ENCODE results near the gene NSUN4. TPM values are rescaled to one million over a fixed set of nuclear protein-coding genes. Genes with fewer than 3 reads are reported as not detected.

NSUN4 gene
- total and polyA plus RNA-seq, 8 donors: 1.2 to 56.7 (median 11.4) TPM

- Histone ChIP-seq H3K27me3 (no peaks in the 10 kb centered on the region), H3K27ac (no peak overlapping the region), H3K9me3 (no peaks in the 10 kb centered on the region), H3K4me3 (no peak overlapping the region), H3K4me1 (peaks cover 5 to 16% (median 9%) of the 10 kb centered on the region in 4 donors), H3K36me3 (peaks cover 5 to 61% (median 58%) of the 10 kb centered on the region in 4 donors)
- DNase-seq: no peak
- WGBS, 5 donors: 88 to 93% (median 90%) methylated on average over 17 of the region's 17 CpGs
- intact Hi-C loops (cut with DNase I; ENCODE audit: low total_unique reads): no loop called here
- TF ChIP-seq POLR2A (IDR thresholded peaks at IDR 0.05): no peak
- no peak for TF ChIP-seq POLR2AphosphoS5 (IDR thresholded peaks at IDR 0.05)
- TF ChIP-seq CTCF (IDR thresholded peaks at IDR 0.05): no peak
- no peak for TF ChIP-seq EP300 (IDR thresholded peaks at IDR 0.05)
Measured at GRCh38 chr1:46410156-46411009, 69.8 kb downstream of the NSUN4 start.

DNA sequence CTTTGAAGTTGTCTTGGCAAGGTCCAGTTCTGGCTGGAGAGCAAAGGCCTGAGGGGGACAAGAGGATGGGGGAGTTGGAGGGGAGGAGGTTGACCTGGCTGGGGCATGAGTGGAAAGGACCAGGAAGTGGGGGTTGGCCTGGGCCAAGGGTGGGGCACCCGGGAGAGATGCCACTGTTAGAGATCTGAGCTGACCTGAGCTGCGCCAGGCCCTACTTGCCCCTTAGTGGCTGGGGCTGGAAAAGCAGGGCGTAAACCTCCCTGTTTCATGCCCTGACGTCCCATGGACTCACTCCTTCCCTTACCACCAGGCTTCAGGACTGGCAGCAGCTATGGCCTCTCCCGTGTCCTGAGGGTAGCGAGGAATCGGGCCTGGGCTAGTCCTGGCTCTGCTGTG, 70.4 kb downstream of the NSUN4 start:
- intact Hi-C loops (cut with DNase I; ENCODE audit: low total_unique reads): no loop called here
- no peak for TF ChIP-seq EP300 (IDR thresholded peaks at IDR 0.05)
- TF ChIP-seq POLR2AphosphoS5 (IDR thresholded peaks at IDR 0.05): no peak
- no peak for TF ChIP-seq POLR2A (IDR thresholded peaks at IDR 0.05)
- TF ChIP-seq CTCF (IDR thresholded peaks at IDR 0.05): no peak
- Histone ChIP-seq H3K27me3 (no peaks in the 10 kb centered on the region), H3K9me3 (no peaks in the 10 kb centered on the region), H3K27ac (no peak overlapping the region), H3K4me3 (no peak overlapping the region), H3K36me3 (peaks cover 5 to 61% (median 58%) of the 10 kb centered on the region in 4 donors), H3K4me1 (peaks cover 3 to 9% (median 6%) of the 10 kb centered on the region in 4 donors)
- DNase-seq: no peak
- 83 to 90% (median 83%) methylated on average over 6 to 7 of the region's 7 CpGs for WGBS, 5 donors

Other genes starting within 250 kb of the NSUN4 start
- gene PIK3R3, start 208.2 kb upstream of the NSUN4 start, total RNA-seq: 10 to 100 TPM; 10.4 to 33.8 (median 15.2) TPM
- 1 to 10 TPM; 3.4 to 4.9 (median 3.7) TPM for gene PIK3R3, start 208.2 kb upstream of the NSUN4 start, polyA plus RNA-seq
- gene TSPAN1, start 165.7 kb upstream of the NSUN4 start, total RNA-seq: 100 to 1,000 TPM in 2 of 5 donors, 10 to 100 TPM in 3; 52.1 to 154 (median 79.9) TPM
- 100 to 1,000 TPM in 1 of 3 donors, 10 to 100 TPM in 2; 35.9 to 131 (median 38.5) TPM for gene TSPAN1, start 165.7 kb upstream of the NSUN4 start, polyA plus RNA-seq
- gene P3R3URF, start 164.3 kb upstream of the NSUN4 start, total RNA-seq: not detected
- gene P3R3URF, start 164.3 kb upstream of the NSUN4 start, polyA plus RNA-seq: not detected
- gene POMGNT1, start 142.4 kb upstream of the NSUN4 start, total RNA-seq: 10 to 100 TPM in 4 of 5 donors, 1 to 10 TPM in 1; 2.9 to 47.3 (median 30.9) TPM
- 10 to 100 TPM; 32.1 to 41.5 (median 40.3) TPM for gene POMGNT1, start 142.4 kb upstream of the NSUN4 start, polyA plus RNA-seq
- gene LURAP1, start 137.5 kb upstream of the NSUN4 start, total RNA-seq: 10 to 100 TPM in 1 of 5 donors, 1 to 10 TPM in 3, not detected in 1; 1.2 to 30.8 (median 6.0) TPM
- gene LURAP1, start 137.5 kb upstream of the NSUN4 start, polyA plus RNA-seq: 1 to 10 TPM; 2.9 to 4.4 (median 3.4) TPM
- 10 to 100 TPM in 2 of 5 donors, 1 to 10 TPM in 2, under 1 TPM in 1; 0.45 to 99.6 (median 3.9) TPM for gene RAD54L, start 93.0 kb upstream of the NSUN4 start, total RNA-seq
- gene RAD54L, start 93.0 kb upstream of the NSUN4 start, polyA plus RNA-seq: 1 to 10 TPM; 2.6 to 6.5 (median 3.2) TPM
- gene LRRC41, start 37.2 kb upstream of the NSUN4 start, total RNA-seq: 100 to 1,000 TPM in 1 of 5 donors, 10 to 100 TPM in 4; 21.6 to 110 (median 61.9) TPM
- gene LRRC41, start 37.2 kb upstream of the NSUN4 start, polyA plus RNA-seq: 10 to 100 TPM; 22.3 to 28.7 (median 22.7) TPM
- gene UQCRH, start 37.1 kb upstream of the NSUN4 start, total RNA-seq: 100 to 1,000 TPM; 200 to 379 (median 296) TPM
- 100 to 1,000 TPM; 632 to 710 (median 677) TPM for gene UQCRH, start 37.1 kb upstream of the NSUN4 start, polyA plus RNA-seq
- gene FAAH, start 53.5 kb downstream of the NSUN4 start, total RNA-seq: 100 to 1,000 TPM in 2 of 5 donors, 10 to 100 TPM in 3; 25.3 to 419 (median 52.9) TPM
- gene FAAH, start 53.5 kb downstream of the NSUN4 start, polyA plus RNA-seq: 10 to 100 TPM; 42.8 to 45.3 (median 45.0) TPM
- gene DMBX1, start 149.0 kb downstream of the NSUN4 start, total RNA-seq: not detected
- gene DMBX1, start 149.0 kb downstream of the NSUN4 start, polyA plus RNA-seq: not detected
- not detected for gene KNCN, start 210.8 kb downstream of the NSUN4 start, total RNA-seq
- not detected for gene KNCN, start 210.8 kb downstream of the NSUN4 start, polyA plus RNA-seq